ENCODE data around the gene CASD1.

CASD1 gene

DNA sequence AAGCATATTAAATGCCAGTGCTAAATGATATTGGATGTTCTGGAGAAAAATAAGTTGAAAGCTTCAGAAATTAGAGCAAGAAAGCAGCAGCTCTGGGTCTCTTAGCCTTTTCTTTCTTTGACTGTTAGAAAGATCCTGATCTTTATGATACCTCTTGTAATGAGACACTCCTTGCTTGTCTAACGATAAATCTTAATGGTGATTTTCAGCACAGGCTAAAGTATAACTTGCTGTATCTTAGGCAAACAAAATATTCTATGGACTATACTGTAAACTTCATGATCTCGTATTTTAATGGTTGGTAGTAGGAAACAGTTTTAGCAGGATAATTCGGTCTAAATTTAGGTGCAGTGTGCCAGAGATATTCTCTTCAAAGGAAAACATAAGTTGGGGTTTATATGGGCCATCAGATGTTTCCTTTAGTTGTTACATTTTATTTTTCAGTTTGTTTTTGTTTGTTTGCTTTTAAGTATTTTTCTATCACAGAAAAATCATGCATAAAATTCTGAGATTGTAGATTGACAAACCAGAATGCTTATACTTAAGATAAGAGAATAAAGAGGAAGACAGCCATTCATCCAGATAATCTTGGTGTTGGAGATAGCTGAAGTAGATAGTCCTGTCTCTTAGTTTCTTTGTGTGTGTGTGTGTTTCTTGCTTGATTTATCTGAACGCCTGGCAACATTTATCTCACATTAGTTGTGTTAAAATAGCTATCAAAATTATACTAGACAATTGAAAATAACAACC, 4.7 kb downstream of the CASD1 start:
- DNase-seq = no peak

DNA sequence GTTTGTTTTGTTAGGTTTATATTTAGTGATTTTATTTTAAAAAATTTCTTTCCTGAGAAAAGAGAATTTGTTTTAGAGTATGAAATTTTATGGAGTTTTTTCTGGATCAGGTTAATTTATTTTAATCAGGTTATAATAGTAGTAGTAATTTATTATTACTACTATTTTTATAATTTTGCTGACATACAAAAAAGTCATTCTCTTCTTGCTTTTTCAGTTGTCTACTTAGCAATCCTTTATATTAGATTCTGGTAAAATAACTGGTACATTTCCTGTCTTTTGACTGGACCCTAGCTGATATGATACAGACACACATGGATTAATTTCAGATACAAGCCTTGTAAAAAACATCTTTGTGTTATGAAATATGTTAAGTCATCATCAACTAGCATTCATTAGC, 5.3 kb downstream of the CASD1 start:
- no peak for DNase-seq

DNA sequence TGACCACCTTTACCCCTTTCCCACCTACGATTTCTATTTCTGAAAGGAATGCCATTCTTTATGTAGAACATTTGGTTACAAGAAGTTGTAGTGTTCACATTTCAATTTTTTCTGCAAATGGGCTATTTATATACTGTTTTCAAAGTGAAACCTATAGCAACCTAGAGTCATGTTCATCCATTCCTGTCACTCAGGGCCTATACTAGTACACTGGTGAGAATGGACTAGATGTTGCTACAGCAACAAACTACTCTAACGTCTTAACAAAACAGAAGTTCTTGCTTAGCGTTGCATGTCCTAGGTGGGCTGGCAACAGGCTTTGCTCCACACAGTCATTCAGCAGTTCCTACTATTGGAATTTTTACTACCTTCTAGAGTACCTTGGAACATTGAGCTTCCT, 16.3 kb downstream of the CASD1 start:
- no peak for DNase-seq

DNA sequence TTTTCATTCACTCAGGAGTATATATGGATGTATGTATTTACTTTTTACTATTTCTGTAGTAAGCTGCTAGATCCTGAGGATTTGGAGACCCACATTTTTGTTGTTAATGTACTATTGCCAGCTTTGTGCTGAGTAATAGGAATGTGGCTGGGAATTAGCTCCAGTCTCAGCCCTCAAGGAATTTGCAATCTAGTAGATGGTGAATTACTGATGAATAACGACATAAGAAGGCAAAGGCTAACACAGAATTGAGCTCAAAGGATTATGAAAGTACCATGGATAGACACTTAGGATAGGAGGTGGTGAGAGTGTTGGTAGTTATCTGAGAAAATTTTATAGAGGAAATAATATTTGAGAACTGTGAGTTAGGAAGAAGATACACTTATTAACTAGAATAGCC, 19.9 kb downstream of the CASD1 start:
- no peak for DNase-seq

DNA sequence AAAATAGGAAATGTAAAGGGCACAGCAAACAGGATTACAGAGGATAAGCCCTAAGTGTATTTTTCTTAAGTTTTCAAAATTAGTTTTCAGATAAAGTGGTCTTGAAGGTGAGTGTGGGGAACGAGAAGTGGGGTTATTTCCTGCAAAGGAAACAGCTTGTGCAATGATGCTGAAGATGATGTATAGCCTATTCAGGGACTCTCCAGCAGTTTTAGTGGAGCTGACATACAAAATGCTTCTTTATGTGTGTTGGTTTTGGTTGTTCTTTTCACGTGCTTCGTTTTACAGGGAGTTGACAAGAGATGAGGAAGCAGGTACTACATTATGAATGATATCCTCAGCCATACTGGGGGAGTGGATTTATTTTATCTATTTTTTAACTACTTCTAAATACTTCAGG, 20.5 kb downstream of the CASD1 start:
- no peak for DNase-seq

DNA sequence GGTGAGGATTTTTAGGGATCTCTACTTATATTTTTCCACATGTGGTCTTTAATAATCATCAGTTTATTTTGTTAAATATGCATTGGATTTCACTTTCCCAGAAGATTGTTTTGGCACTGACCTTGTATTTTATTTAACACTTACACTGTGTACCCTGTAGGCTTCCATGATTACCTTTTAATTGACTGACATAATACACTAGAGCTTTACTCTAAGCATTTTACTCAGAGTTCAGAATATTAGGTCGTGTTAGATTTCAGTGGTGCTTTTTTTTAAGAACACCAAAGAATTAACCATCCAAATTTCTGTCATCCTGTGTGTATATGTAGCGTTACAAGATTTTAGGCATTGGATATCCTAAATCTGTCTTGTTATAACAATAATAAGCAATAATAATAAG, 23.1 kb downstream of the CASD1 start:
- DNase-seq = no peak

DNA sequence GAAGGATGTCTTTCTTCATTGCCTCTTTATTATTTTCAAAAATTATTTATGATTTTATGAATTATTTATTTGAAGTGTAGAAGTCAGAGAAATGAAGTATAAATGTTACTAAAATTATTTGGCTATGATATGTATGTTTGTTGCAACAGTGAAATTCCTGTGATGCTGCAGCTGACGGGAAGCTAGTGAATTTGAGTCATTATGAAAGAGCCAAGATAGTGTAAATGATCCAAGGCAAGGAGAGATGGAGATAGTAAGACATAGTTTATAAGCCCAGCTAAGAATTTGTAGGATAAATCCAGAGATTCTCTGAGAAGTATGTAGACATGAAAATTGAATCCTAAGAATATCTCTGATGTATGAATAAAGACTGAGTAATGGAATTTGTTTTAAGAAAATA, 30.8 kb downstream of the CASD1 start:
- no peak for DNase-seq

DNA sequence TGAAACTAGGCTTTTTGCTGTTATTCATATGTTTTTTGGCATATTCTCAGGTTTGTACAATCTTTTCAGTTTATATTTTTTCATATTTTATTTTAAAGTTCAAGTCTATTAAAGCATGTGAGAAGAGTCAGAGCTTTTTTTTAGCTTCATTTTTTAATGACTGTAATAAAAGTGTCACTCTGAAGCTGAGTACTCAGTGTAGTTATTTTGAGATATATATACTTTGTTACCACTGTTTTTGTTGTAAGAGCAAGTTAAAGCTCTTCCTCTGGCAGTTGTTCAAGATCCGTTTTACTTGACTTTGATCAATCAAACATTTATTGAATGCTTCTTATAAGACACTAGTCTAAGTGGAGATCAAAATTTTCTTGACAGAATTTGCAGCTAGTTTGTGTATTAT, 37.5 kb downstream of the CASD1 start:
- DNase-seq = no peak

DNA sequence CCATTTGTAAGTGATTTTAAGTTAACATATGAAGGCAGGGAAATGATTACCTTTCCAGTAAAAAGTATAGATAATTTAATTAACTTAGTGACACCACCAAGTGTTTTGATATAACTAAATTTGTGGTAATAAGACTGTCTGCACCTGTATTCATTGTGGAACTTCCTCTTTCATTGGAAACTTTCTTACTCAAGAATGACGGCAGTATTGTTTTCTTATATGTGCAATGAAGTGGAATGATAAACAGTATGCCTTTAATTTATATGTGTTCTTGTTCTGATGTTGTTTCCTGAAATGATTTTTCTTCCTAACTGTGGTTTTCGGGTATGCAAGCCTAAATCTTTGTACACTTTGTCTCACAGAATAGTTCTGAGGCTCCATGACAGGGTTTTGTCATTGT, 46.4 kb downstream of the CASD1 start:
- no peak for DNase-seq

DNA sequence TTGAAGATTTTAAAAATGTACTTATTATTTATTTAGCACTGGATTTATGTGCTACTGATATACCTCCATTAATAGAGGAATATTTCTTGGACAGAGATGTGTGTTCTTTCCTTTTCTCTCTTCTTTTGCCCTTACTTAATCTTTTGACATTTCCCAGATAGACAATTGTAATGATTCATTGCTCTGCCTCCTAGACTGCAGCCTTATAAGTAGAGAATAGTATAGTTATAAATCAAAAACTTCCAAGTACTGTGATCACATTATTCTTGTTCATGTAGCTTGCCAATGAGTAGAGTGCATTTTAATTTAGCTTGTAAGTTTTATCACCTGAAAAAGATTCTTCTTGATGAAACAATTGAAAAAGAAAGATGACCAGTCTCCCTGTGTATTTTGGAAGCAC, 47.6 kb downstream of the CASD1 start:
- no peak for DNase-seq

DNA sequence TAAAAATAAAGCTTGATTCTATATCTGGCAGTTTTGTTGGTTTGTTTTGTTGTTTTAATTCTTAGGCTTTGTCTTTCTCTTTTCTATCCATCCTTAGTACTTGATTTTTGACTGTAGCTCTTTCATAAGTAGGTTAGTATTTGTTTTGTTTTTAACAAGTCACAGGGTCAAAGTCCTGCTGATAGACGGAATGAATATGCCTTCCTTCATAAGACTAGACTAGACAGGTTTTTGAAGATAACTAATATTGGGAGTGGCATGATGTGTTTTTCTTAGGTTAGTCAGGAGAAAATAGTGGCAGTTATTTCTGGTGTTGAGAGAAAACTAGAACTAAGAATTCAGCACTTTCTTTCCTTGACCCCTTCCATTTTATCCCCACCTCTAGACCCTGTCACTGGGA, 50.4 kb downstream of the CASD1 start:
- DNase-seq = no peak

DNA sequence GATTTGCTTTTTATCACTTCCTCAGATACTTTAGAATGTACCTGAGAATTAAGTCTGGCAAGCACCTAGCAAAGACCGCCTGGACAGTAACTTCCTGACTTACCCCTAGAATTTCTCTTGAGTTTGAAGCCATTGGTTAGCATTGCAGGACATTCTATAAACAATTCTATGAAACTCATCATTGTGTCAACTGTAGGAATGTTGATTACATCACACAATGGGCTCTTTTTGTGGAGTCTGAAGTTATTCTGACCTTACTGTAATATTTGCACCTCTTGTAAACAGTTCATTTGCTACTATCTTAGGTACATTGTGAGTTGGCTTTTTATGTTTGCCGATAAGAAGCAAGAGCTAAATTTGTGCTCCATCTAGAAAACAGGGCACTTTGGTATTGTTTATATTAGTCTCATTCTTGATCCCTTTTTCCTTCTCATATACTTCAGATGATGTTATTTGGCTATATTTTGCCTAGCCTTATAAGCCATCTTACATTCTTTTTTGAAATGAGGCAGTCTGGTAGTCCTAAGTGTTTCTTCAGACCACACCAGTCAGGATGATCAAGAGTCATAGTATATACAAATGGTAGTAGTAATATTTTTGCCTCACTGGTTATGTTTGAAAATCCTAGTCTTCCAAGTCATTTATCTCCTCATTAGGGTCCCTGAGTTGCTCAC, 52.4 kb downstream of the CASD1 start:
- no peak for DNase-seq

DNA sequence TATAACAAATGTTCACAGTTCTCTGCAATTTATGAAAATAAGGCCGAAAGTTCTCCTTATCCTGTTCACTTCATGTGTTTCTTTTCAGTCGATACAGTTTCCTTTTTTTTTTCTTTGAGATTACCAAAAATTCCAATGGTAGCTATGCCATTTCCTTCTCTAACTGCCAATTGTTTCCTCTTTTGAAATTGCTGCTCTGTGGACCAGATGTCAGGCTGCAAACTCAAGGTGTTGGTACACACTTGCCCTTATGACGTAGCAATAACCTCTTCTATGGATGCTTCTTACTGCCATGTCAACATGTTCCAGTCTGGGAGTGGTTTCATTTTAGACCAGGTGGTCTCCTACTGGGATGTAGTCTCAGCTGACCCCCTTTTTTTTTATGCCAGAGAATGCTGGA, 52.9 kb downstream of the CASD1 start:
- no peak for DNase-seq

DNA sequence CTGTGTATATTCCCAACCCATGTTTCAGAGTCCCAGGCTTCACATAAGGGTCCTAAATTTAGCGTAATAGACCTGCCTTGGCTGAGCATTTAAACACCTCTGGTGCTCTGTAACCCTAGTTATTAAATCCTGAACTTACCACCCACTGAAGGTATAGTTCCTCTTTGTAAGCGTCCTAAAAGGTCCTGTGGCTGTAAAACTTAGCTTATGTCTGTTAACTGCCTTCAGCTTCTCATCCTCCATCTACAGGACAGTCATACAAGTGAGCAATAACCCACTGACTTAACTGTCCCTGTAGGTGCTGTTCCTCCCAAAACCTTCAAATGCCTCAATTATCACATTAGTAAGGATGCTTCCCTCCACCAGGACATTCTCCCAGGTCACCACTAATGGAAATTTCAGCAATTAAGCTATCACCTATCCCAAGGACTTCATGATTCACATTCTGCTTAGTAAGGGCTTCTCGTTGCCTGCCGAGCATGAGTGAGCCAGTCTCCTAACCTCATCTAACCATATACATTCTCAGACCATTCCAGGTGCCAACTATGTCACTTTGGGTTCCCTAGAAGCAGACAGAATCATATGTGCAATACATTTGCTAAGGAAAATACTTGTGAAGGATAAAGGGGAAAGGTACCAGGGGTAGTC, 55.8 kb downstream of the CASD1 start:
- no peak for DNase-seq

DNA sequence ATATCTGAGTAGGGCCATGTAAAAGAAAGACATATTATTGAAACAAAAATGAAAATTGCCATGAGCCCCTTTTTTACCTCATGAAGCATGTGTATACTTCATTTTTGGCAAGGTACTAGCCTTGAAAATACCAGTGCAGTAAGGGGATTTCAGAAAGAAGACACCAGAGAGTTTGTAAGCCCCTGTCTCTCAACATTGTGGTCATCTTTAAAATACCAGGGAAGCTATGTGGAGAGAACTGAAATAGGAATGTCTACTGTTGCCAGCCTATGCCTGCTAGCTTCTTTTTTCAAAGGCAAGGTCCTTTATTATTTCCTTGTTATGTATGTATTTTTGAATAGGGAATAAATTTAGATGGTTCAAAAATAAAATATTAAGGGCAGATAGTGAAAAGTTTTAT, 57.8 kb downstream of the CASD1 start:
- DNase-seq = no peak

DNA sequence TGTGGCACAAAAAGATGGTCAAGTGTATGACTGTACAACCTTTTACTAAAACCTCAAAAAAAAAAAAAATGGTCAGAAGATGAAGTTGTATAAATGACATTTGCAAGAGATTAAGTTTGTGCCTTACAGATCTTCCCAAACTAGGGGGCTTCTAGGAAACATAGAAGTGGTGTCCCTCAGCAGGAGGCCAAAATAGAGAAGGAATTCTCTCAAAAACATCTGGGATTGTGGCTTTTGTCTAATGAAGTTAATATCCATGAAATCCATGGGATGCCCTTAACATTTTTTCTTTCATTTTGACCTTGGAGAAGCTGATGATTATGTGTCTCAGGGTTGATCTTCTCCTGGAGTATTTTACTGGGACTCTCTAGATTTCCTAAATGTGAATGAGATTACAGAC, 62.2 kb downstream of the CASD1 start:
- no peak for DNase-seq

DNA sequence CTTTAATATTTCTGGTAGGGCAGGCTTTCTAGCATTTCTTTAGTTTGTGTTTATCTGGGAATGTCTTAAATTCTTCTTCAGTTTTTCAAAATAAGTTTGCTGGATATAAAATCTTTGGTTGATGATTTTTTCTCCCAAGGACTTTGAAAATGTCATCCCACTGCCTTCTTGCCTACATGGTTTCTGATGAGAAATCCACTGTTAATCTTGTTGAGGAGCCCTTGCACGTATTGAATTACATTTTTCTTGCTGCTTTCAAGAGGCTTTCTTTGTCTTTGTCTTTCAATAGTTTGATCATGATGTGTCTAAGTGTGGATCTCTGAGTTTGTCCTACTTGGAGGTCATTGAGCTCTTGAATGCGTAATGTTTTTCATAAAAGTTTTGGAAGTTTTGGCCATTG, 66.0 kb downstream of the CASD1 start:
- DNase-seq = no peak

DNA sequence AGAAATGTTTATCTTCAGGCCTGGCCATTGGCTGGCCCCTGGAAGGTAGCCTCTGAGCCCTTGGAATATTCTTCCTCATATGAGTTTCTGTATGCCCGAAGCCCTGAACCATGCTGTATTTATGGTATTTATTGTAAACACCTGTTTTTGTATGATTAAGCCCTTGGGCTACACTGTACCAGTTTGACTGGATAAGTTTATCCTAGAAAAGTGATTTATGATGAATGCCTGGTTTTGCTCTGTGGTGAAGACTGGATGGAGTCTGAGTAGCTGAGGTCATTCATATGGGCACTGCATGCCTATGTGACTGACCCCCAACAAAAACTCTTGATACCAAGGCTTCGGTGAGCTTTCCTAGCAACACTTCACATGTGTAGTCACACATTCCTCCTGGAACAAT, 66.7 kb downstream of the CASD1 start:
- no peak for DNase-seq

DNA sequence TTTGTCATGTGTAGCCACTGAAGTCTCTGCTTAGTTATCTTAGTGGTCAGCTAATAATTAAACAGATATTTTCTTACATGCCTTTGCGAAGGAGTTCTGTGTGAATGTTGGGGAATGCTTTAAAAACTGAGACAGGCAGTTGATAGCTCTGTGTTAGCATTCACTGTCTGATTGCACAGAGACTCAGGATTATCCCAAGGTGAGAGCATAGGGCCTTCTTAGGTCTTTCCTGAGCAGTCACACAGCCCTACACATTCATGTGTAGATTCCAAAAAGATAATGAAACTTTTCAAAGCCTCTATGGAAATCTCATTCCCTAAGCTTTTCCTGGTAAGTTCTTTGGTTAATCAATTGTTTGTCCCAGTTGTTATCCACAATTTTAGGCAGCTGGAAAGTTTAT, 67.7 kb downstream of the CASD1 start:
- no peak for DNase-seq

DNA sequence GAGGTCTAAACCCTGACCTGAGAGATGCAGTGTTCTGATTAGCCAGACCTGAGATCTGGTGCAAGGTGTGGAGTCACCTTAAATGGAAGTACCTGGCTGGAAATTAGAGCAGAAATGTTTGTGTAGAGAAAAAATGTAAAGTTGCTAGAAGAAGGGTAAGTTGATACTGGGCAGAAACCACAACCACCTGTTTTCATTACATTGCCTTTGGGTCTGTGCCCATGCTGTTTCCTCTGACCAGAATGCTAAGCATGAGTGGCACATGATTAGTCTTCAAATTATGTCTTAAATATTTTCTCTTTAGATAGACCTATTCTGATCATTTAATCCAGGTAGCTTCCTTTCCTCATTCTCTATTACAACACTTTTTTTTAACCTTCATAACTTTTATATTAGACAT, 69.0 kb downstream of the CASD1 start:
- DNase-seq = no peak

DNA sequence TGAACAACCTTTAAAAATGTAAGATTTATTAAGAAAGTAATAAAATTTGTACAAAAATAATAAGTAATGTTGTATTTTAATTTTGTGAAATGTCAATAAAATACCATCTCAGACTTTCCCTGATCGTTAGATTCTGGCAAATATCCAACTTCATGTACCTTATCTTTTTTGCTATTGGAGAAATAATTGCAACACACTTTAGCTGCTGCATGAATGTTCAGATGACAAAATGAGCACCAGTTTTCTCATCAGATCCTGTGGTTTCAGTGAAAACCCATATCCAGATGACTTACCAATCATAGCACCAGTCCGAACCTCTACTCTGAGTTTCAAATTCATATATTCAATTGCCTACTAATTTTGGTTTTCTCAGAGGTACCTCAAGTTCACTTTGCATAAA, 69.9 kb downstream of the CASD1 start:
- no peak for DNase-seq

DNA sequence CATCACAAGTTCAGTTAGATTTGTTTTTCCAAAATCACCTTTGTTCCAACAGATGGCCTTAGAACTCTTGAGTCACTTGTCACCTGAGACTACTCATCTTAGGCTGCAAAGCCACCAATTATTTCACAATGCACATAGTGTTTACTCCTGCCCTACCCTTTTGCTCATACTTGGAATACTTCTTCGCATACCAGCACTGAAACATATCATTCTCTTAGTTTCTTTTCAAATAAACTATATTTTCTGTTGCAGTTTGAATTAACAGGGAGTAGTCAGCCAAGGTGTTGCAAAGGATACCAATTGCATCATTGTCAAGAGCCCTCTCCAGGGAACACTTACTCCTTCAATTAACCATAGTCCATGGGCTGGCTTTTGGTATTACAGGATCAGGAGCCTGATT, 71.0 kb downstream of the CASD1 start:
- no peak for DNase-seq

DNA sequence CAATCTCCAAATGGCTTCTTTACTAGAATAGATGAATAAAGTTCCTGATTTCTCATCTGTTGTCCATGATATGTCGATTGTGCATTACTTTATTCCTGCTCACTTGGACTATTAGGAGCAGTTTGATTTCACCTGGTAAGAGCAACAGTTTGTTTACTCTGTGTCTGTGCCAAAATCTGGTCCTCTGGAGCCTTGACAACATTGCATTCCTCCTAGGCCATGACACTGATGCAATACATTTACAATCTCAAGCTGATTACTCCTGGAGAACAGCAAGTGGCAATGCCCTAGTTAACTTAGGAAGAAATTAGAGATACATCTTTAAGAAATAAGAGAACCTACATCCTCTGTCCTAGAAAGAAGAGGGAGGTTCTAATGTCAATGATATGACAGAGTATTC, 74.5 kb downstream of the CASD1 start:
- DNase-seq = no peak

DNA sequence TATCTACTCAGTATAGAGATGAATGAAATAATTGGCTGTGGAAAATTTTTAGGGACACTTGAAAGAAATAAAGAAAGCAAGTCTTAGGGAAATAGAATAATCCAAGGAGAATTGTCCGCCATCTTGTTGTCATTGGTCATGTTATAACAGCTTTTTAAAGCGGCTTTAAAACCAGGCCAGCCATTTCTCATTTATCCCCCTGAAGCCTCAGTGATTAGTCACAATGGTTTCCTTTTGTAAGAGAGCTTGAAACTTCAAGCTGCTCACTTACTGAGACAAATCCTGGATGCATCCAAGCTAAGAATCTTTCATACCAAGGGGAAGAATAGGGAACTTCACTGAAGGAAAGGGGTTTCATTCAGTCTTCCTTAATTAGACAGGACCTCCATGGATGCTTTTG, 78.5 kb downstream of the CASD1 start:
- no peak for DNase-seq
